SK-N-SH (cell line): ENCODE data around the gene AK5. TPM values are rescaled to one million over a fixed set of nuclear protein-coding genes. Genes with fewer than 3 reads are reported as not detected.

ENCODE experiments used
- CTCF ChIA-PET: fragments of 300-600, 350-600 bp; formaldehyde crosslinking; extraction: SDS; loops from one replicate; lab custom pipeline; 2021; lab: Yijun Ruan, JAX
- POLR2A ChIA-PET: fragments of 350-600 bp; sonication (Branson Sonifier 250); formaldehyde crosslinking; extraction: SDS; loops from one replicate; lab custom pipeline; 2020; ENCODE audit warnings: antibody characterized with exemption, inconsistent platforms; lab: Yijun Ruan, JAX
- DNase-seq: peaks from one replicate; pipeline ENCODE4 v3.0.0; 2012
- H2AFZ ChIP-seq: fragments of 200-600 bp; sonication (generic); 2 replicates; pipeline ENCODE4 v1.8.1; 2016; ENCODE audit warnings: antibody characterized with exemption, mild to moderate bottlenecking, low read depth
- H3F3A ChIP-seq: fragments of 200-600 bp; sonication (generic); replicated peaks from 2 replicates; pipeline ENCODE3; 2016; ENCODE audit warnings: antibody characterized with exemption, mild to moderate bottlenecking; ENCODE audit not compliant: insufficient read depth
- H3K27ac ChIP-seq, 2 experiments: fragments of 200-500 bp in 1 of 2; fragments of 200-600 bp in 1 of 2; sonication (Bioruptor generic) in 1 of 2; sonication (generic), shearing (Covaris generic) in 1 of 2; 2 replicates each; pipeline versions ENCODE4 v1.5.1 to v1.6.1; 2014 to 2016; ENCODE audit warnings: low read depth in 2 of 2, inconsistent platforms in 1 of 2, low read length in 1 of 2, mild to moderate bottlenecking in 1 of 2, mixed read lengths in 1 of 2
- H3K27me3 ChIP-seq: fragments of 200-600 bp; sonication (generic), shearing (Covaris generic); 2 replicates; pipeline ENCODE4 v1.6.1; 2016; ENCODE audit warnings: mixed run types; ENCODE audit not compliant: insufficient read depth
- H3K36me3 ChIP-seq, 2 experiments: fragments of 200-500 bp in 1 of 2; fragments of 200-600 bp in 1 of 2; sonication (Bioruptor generic) in 1 of 2; sonication (generic) in 1 of 2; replicated peaks in 1 of 2; 2 replicates each; pipeline versions ENCODE3 to v1.5.1; 2014 to 2016; ENCODE audit warnings: low read length in 1 of 2, mild to moderate bottlenecking in 1 of 2; ENCODE audit not compliant: insufficient read depth in 2 of 2, control insufficient read depth in 1 of 2
- H3K4me1 ChIP-seq, 2 experiments: fragments of 200-500 bp in 1 of 2; fragments of 200-600 bp in 1 of 2; sonication (Bioruptor generic) in 1 of 2; sonication (generic), shearing (Covaris generic) in 1 of 2; 2 replicates each; pipeline versions ENCODE4 v1.5.1 to v1.6.1; 2014 to 2016; ENCODE audit warnings: low read depth in 1 of 2, low read length in 1 of 2, mixed run types in 1 of 2; ENCODE audit not compliant: insufficient read depth in 2 of 2, control insufficient read depth in 1 of 2
- H3K4me2 ChIP-seq: fragments of 200-600 bp; sonication (generic), shearing (Covaris generic); 2 replicates; pipeline ENCODE4 v1.6.1; 2017; ENCODE audit warnings: mixed run types
- H3K4me3 ChIP-seq, 2 experiments: fragments of 200-500 bp in 1 of 2; fragments of 200-600 bp in 1 of 2; sonication (Bioruptor generic) in 1 of 2; sonication (generic), shearing (Covaris generic) in 1 of 2; 2 replicates each; pipeline versions ENCODE4 v1.5.1 to v1.8.1; 2014 to 2016; ENCODE audit warnings: low read depth in 2 of 2, inconsistent platforms in 1 of 2, low read length in 1 of 2, mild to moderate bottlenecking in 1 of 2, mixed read lengths in 1 of 2, moderate library complexity in 1 of 2
- H3K79me2 ChIP-seq: fragments of 200-600 bp; sonication (generic); 2 replicates; pipeline ENCODE4 v1.8.1; 2017; ENCODE audit warnings: mild to moderate bottlenecking; ENCODE audit not compliant: insufficient read depth
- H3K9ac ChIP-seq: fragments of 200-600 bp; sonication (generic); 2 replicates; pipeline ENCODE4 v1.6.1; 2017; ENCODE audit warnings: mixed run types
- H3K9me2 ChIP-seq: fragments of 200-600 bp; sonication (generic); 2 replicates; pipeline ENCODE4 v1.6.1; 2017; ENCODE audit warnings: mixed run types
- H3K9me3 ChIP-seq: fragments of 200-600 bp; sonication (generic); 2 replicates; pipeline ENCODE4 v1.6.1; 2017; ENCODE audit warnings: mixed run types, mild to moderate bottlenecking, moderate library complexity
- H4K20me1 ChIP-seq: fragments of 200-600 bp; sonication (generic); 2 replicates; pipeline ENCODE4 v1.6.1; 2017; ENCODE audit warnings: mild to moderate bottlenecking, mixed run types; ENCODE audit not compliant: insufficient read depth
- CHD2 ChIP-seq: fragments of 150-350 bp; IDR thresholded peaks from 2 replicates; pipeline ENCODE4 v1.6.1; 2018; ENCODE audit warnings: low read length; ENCODE audit not compliant: partially characterized antibody
- ELF1 ChIP-seq: IDR thresholded peaks from 2 replicates; pipeline ENCODE4 v1.4.0; 2012
- EP300 ChIP-seq, 2 experiments: IDR thresholded peaks; 2 replicates each; pipeline versions ENCODE4 v1.4.0 to v1.6.1; 2012; ENCODE audit warnings: borderline replicate concordance in 1 of 2, low read depth in 1 of 2, low read length in 1 of 2
- FOSL2 ChIP-seq: IDR thresholded peaks from 2 replicates; pipeline ENCODE4 v1.4.0; 2012; ENCODE audit warnings: low read depth, mild to moderate bottlenecking, moderate library complexity, borderline replicate concordance
- FOXM1 ChIP-seq: IDR thresholded peaks from 2 replicates; pipeline ENCODE4 v1.4.0; 2012; ENCODE audit warnings: low read depth, mild to moderate bottlenecking
- GABPA ChIP-seq: IDR thresholded peaks from 2 replicates; pipeline ENCODE4 v1.4.0; 2012; ENCODE audit warnings: low read depth, mild to moderate bottlenecking
- GATA2 ChIP-seq: sonication (generic); formaldehyde crosslinking; IDR thresholded peaks from 2 replicates; pipeline ENCODE4 v1.5.0; 2020; ENCODE audit warnings: mild to moderate bottlenecking, missing genetic modification reagents
- JUND ChIP-seq: IDR thresholded peaks from 2 replicates; pipeline ENCODE4 v1.4.0; 2012
- NFIC ChIP-seq: IDR thresholded peaks from 2 replicates; pipeline ENCODE4 v1.4.0; 2012; ENCODE audit warnings: borderline replicate concordance
- PBX3 ChIP-seq: IDR thresholded peaks from 2 replicates; pipeline ENCODE4; 2012
- RXRA ChIP-seq: IDR thresholded peaks from 2 replicates; pipeline ENCODE4 v1.4.0; 2012; ENCODE audit warnings: low read depth, mild to moderate bottlenecking, borderline replicate concordance
- TCF12 ChIP-seq: IDR thresholded peaks from 2 replicates; pipeline ENCODE4 v1.4.0; 2012
- TEAD4 ChIP-seq: IDR thresholded peaks from 2 replicates; pipeline ENCODE4 v1.4.0; 2012; ENCODE audit warnings: mild to moderate bottlenecking, borderline replicate concordance; ENCODE audit not compliant: insufficient read depth
- USF2 ChIP-seq: fragments of 150-350 bp; IDR thresholded peaks from 2 replicates; pipeline ENCODE4 v1.6.1; 2017; ENCODE audit warnings: antibody characterized with exemption, low read length, low read depth, borderline replicate concordance
- WGBS: methylation state at CpG from one replicate; pipeline ENCODE4 v1.1.6; 2017; ENCODE audit warnings: low lambda C conversion rate; 5-methylcytosine and 5-hydroxymethylcytosine counted together
- polyA plus RNA-seq, 3 experiments: library from polyadenylated mRNA; depleted of rRNA; stranded (reverse); fragments of >200 nt; gene quantifications; 2 replicates each; pipeline ENCODE4 v1.2.3, GENCODE V29; 2012

AK5 gene
- polyA plus RNA-seq, 1 of the 3 experiments (the other 2 are of a cell fraction) = 22.9 TPM

- Histone ChIP-seq H3K4me1 (peaks cover 13 to 63% of the 10 kb centered on the region in 2 experiments), H3K36me3 (no peaks in the 10 kb centered on the region), H3K27me3 (no peaks in the 10 kb centered on the region), H4K20me1 (no peaks in the 10 kb centered on the region), H3K9me2 (no peaks in the 10 kb centered on the region), H2AFZ (peak overlapping the region; percentile 66), H3K9ac (peak overlapping the region; percentile 74), H3K79me2 (no peaks in the 10 kb centered on the region), H3K9me3 (no peaks in the 10 kb centered on the region), H3K4me2 (peak overlapping the region; percentile 68), H3K4me3 (no peak overlapping the region), H3K27ac (peak overlapping the region; percentile 82 to 93), H3F3A (peaks cover 51% of the 10 kb centered on the region)
- peak; percentile 64 for DNase-seq
- ChIA-PET CTCF (interaction anchor here (0.7 to 1.3 kb wide), 3 partner anchors 11 to 144 kb away, joined by 3 to 5 read pairs (median 4); no protein-coding TSS in a partner anchor), POLR2A (interaction anchor here (0.7 to 1.2 kb wide), 3 partner anchors 143 to 439 kb away, joined by 3 to 7 read pairs (median 4); partner anchors contain the start of genes FUBP1 and ZZZ3)
- 25% methylated on average over 1 of the region's 4 CpGs for WGBS
- TF ChIP-seq EP300 (IDR thresholded peaks at IDR 0.05; ENCODE audit: borderline replicate concordance in 1 of 2, low read depth in 1 of 2, low read length in 1 of 2) (no peak), FOXM1 (no peak), JUND (peak; percentile 43; the same call in 1 of the 2 replicates), TEAD4 (peak; percentile 51), RXRA (peak; percentile 80; the same call in 1 of the 2 replicates), USF2 (no peak), TCF12 (peak; percentile 42; the same call in 1 of the 2 replicates), CHD2 (no peak), NFIC (0 out of 2 replicates have a peak, but pooled peaks have one; percentile 4), FOSL2 (peak; percentile 59; the same call in 1 of the 2 replicates), GATA2 (CRISPR knock-in tag) (0 out of 2 replicates have a peak, but pooled peaks have one; percentile 10), PBX3 (peak; percentile 76)
Observed at GRCh38 chr1:77539519-77540142, 257.8 kb downstream of the AK5 start.

GRCh38 chr1:77540501-77541161, 258.8 kb downstream of the AK5 start:
- Histone ChIP-seq H3F3A (peaks cover 51% of the 10 kb centered on the region), H3K4me1 (peaks cover 13 to 62% of the 10 kb centered on the region in 2 experiments), H3K9me2 (no peaks in the 10 kb centered on the region), H3K27ac (peak overlapping the region; percentile 82 to 93), H3K4me2 (0 out of 2 replicates have a peak overlapping the region, but pooled peaks have one; percentile 68), H2AFZ (no peak overlapping the region), H3K79me2 (no peaks in the 10 kb centered on the region), H3K27me3 (no peaks in the 10 kb centered on the region), H3K4me3 (no peak overlapping the region), H3K9ac (peak overlapping the region; percentile 74; the same call in 1 of the 2 replicates), H4K20me1 (no peaks in the 10 kb centered on the region), H3K9me3 (no peaks in the 10 kb centered on the region), H3K36me3 (no peaks in the 10 kb centered on the region)
- TF ChIP-seq ELF1 (no peak), EP300 (IDR thresholded peaks at IDR 0.05; ENCODE audit: borderline replicate concordance in 1 of 2, low read depth in 1 of 2, low read length in 1 of 2) (no peak), USF2 (no peak), GABPA (no peak), GATA2 (CRISPR knock-in tag) (no peak)
- DNase-seq = no peak
- ChIA-PET POLR2A (no interaction called here), CTCF (no interaction called here)
- WGBS = 84% methylated on average over 6 of the region's 6 CpGs
